Stimulated activated naive CD4-positive, alpha-beta T cell (primary cell): ENCODE results near the gene SIM1.

ENCODE experiments used
- DNase-seq, 6 experiments: peaks; one replicate each; lab custom pipeline; 2025; lab: John Stamatoyannopoulos, UW

Gene SIM1

GRCh38 chr6:100464903-100465700, at the start of gene SIM1:
SIM1 (minus strand) TSS chr6:100464921; CDS start chr6:100463468, 1,453 bp downstream.
- DNase-seq: no peak

- no peak for DNase-seq
Measured at GRCh38 chr6:100512203-100512862, 47.6 kb upstream of the SIM1 start.

GRCh38 chr6:100509101-100509500, 44.4 kb upstream of the SIM1 start:
- no peak for DNase-seq

- no peak for DNase-seq
Measured at GRCh38 chr6:100506651-100507050, 41.9 kb upstream of the SIM1 start.

- no peak for DNase-seq
Measured at GRCh38 chr6:100504786-100505737, 40.3 kb upstream of the SIM1 start.

- DNase-seq: no peak
Measured at GRCh38 chr6:100503043-100503705, 38.5 kb upstream of the SIM1 start.

- DNase-seq: no peak
Measured at GRCh38 chr6:100493206-100493888, 28.6 kb upstream of the SIM1 start.

- DNase-seq: no peak
Measured at GRCh38 chr6:100491952-100492670, 27.4 kb upstream of the SIM1 start.

- no peak for DNase-seq
Measured at GRCh38 chr6:100490065-100490464, 25.3 kb upstream of the SIM1 start.

GRCh38 chr6:100488244-100488643, 23.5 kb upstream of the SIM1 start:
- DNase-seq: no peak

GRCh38 chr6:100487638-100488037, 22.9 kb upstream of the SIM1 start:
- no peak for DNase-seq

- DNase-seq: no peak
Measured at GRCh38 chr6:100485268-100485667, 20.5 kb upstream of the SIM1 start.

GRCh38 chr6:100484474-100484873, 19.8 kb upstream of the SIM1 start:
- no peak for DNase-seq

GRCh38 chr6:100482698-100483097, 18.0 kb upstream of the SIM1 start:
- DNase-seq: no peak

GRCh38 chr6:100479179-100480035, 14.7 kb upstream of the SIM1 start:
- DNase-seq: no peak

- no peak for DNase-seq
Measured at GRCh38 chr6:100475554-100476320, 11.0 kb upstream of the SIM1 start.

GRCh38 chr6:100473182-100473581, 8.5 kb upstream of the SIM1 start:
- DNase-seq: no peak

GRCh38 chr6:100472674-100473073, 8.0 kb upstream of the SIM1 start:
- DNase-seq: no peak
